Measurements from ENCODE around the gene PLEKHM1.

The PLEKHM1 gene

GRCh38 chr17:45402916-45403315 lies 87.6 kb downstream of the PLEKHM1 start:
- peak overlapping the region in 2 of 11 experiments; percentile 19 to 41; a peak in 2 of 22 replicates for H3K9ac ChIP-seq
- no peaks in the 10 kb centered on the region for H3K9me3 ChIP-seq (replicated peaks in 1 of 11)
- no peaks in the 10 kb centered on the region for H3K27me3 ChIP-seq
- no peak overlapping the region; a peak in 1 of 20 replicates for H3K4me3 ChIP-seq
- H3K27ac ChIP-seq, result 0 out of 22 replicates have a peak overlapping the region, but pooled peaks of 1 of the 11 experiments have one; percentile 18
- H3K4me2 ChIP-seq, result peak overlapping the region in 8 of 11 experiments; percentile 7 to 51 (median 25); a peak in 11 of 22 replicates
- H3K4me1 ChIP-seq, result peaks cover 25 to 59% (median 50%) of the 10 kb centered on the region in 10 experiments
- peaks cover 70 to 85% (median 81%) of the 10 kb centered on the region in 11 experiments for H3K36me3 ChIP-seq
- H4K20me1 ChIP-seq, result peaks cover 9 to 98% (median 50%) of the 10 kb centered on the region in 11 experiments; a peak in 18 of 22 replicates
- TF ChIP-seq Cebpa-rat (IDR thresholded peaks at IDR 0.05), result no peak

GRCh38 chr17:45398800-45399199 lies 91.7 kb downstream of the PLEKHM1 start:
- H3K9me3 ChIP-seq (replicated peaks in 1 of 11), result no peaks in the 10 kb centered on the region
- no peak for TF ChIP-seq Cebpa-rat (IDR thresholded peaks at IDR 0.05)
- peaks cover 12 to 46% (median 40%) of the 10 kb centered on the region in 10 experiments; a peak in 19 of 20 replicates for H3K4me1 ChIP-seq
- no peak overlapping the region for H3K4me3 ChIP-seq
- peaks cover 84 to 100% (median 98%) of the 10 kb centered on the region in 11 experiments for H3K36me3 ChIP-seq
- peaks cover 0 to 98% (median 40%) of the 10 kb centered on the region in 11 experiments; a peak in 17 of 22 replicates for H4K20me1 ChIP-seq
- no peak overlapping the region for H3K27ac ChIP-seq
- H3K27me3 ChIP-seq, result no peaks in the 10 kb centered on the region
- peak overlapping the region in 1 of 11 experiments; percentile 28; a peak in 1 of 22 replicates for H3K9ac ChIP-seq
- H3K4me2 ChIP-seq, result no peak overlapping the region

GRCh38 chr17:45397796-45398195 lies 92.7 kb downstream of the PLEKHM1 start:
- Histone ChIP-seq H3K9ac (no peak overlapping the region), H4K20me1 (peaks cover 0 to 97% (median 37%) of the 10 kb centered on the region in 11 experiments; a peak in 17 of 22 replicates), H3K4me2 (no peak overlapping the region), H3K9me3 (replicated peaks in 1 of 11) (no peaks in the 10 kb centered on the region), H3K4me1 (peaks cover 12 to 42% (median 34%) of the 10 kb centered on the region in 10 experiments; a peak in 19 of 20 replicates), H3K27me3 (no peaks in the 10 kb centered on the region), H3K27ac (no peak overlapping the region), H3K36me3 (peaks cover 74 to 96% (median 93%) of the 10 kb centered on the region in 11 experiments), H3K4me3 (no peak overlapping the region)
- no peak for TF ChIP-seq Cebpa-rat (IDR thresholded peaks at IDR 0.05)

DNA sequence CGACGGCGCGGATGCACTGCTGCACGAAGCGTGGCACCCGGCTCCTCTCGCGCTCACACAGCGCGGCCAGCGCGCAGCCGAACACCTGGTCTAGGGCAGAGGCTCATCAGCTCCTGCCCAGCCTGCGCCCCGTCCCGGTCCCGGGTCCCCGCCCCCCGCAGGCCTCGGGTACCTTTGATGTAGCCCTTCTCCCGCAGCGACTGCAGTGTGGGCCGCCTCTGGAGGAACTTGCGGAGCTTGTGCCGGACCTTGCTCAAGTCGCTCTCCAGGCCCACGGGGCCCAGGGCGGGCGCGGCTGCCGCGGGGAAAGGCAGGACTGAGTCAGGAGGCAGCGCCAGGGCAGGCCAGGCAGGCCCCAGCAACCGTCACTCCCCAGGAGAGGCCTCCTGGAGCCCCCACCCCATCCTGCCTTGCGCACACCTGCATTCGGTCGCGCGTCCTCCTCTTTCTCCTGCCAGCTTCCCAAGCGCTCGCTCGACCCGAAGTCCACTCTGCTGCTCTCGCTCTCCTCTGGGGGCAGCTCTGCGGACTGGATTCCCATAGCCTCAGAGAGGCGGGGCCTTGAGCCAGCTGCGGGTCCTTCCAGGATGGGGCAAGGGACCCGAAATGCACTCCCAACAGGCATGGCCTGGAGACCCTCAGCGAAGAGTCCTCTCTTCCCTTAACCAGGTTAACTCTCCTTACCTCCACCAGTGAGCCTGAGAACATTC lies 93.9 kb downstream of the PLEKHM1 start:
- Histone ChIP-seq H3K9ac (no peak overlapping the region), H3K36me3 (peaks cover 62 to 84% (median 81%) of the 10 kb centered on the region in 11 experiments), H3K4me1 (peaks cover 12 to 42% (median 31%) of the 10 kb centered on the region in 10 experiments; a peak in 19 of 20 replicates), H3K27me3 (no peaks in the 10 kb centered on the region), H3K27ac (no peak overlapping the region), H3K9me3 (replicated peaks in 1 of 11) (no peaks in the 10 kb centered on the region), H4K20me1 (peaks cover 0 to 91% (median 32%) of the 10 kb centered on the region in 11 experiments; a peak in 16 of 22 replicates), H3K4me2 (no peak overlapping the region), H3K4me3 (no peak overlapping the region)
- TF ChIP-seq Cebpa-rat (IDR thresholded peaks at IDR 0.05), result no peak

- Histone ChIP-seq H3K9ac (0 out of 22 replicates have a peak overlapping the region, but pooled peaks of 1 of the 11 experiments have one; percentile 45), H3K4me2 (peak overlapping the region; percentile 22 to 72 (median 55); a peak in 16 of 22 replicates), H3K4me1 (peaks cover 12 to 42% (median 33%) of the 10 kb centered on the region in 10 experiments; a peak in 19 of 20 replicates), H3K4me3 (no peak overlapping the region), H3K27me3 (no peaks in the 10 kb centered on the region), H3K9me3 (replicated peaks in 1 of 11) (no peaks in the 10 kb centered on the region), H3K36me3 (peaks cover 54 to 76% (median 73%) of the 10 kb centered on the region in 11 experiments), H4K20me1 (peaks cover 0 to 87% (median 32%) of the 10 kb centered on the region in 11 experiments; a peak in 16 of 22 replicates), H3K27ac (no peak overlapping the region)
- no peak for TF ChIP-seq Cebpa-rat (IDR thresholded peaks at IDR 0.05)
Observed at GRCh38 chr17:45395569-45396415, 94.7 kb downstream of the PLEKHM1 start.

GRCh38 chr17:45394913-45395568 lies 95.5 kb downstream of the PLEKHM1 start:
- Histone ChIP-seq H3K4me1 (peaks cover 12 to 42% (median 33%) of the 10 kb centered on the region in 10 experiments; a peak in 19 of 20 replicates), H3K27me3 (no peaks in the 10 kb centered on the region), H3K27ac (peak overlapping the region in 6 of 11 experiments; percentile 14 to 62 (median 39); a peak in 9 of 22 replicates), H3K9ac (peak overlapping the region in 8 of 11 experiments; percentile 6 to 45 (median 35); a peak in 10 of 22 replicates), H3K36me3 (peaks cover 46 to 68% (median 65%) of the 10 kb centered on the region in 11 experiments), H4K20me1 (peaks cover 0 to 79% (median 32%) of the 10 kb centered on the region in 11 experiments; a peak in 16 of 22 replicates), H3K4me3 (no peak overlapping the region), H3K4me2 (peak overlapping the region; percentile 22 to 72 (median 55); a peak in 21 of 22 replicates), H3K9me3 (replicated peaks in 1 of 11) (no peaks in the 10 kb centered on the region)
- TF ChIP-seq Cebpa-rat (IDR thresholded peaks at IDR 0.05), result no peak

DNA sequence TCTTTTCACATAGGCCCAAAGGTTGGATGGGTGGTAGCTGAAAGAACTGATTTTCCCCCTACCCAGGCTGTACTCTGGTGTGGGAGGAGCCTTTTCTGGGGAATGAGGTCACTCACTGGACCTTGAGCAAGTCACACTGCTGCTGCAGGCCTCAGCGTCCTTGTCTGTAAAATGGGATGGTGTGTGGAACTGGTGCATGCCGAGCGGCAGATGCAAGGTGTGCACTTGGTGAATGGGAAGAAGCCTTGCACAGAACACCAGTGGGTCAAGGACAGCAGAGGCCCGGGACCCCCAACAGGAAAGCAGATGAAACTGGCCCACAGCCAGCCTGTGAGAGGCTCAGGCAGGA lies 96.0 kb downstream of the PLEKHM1 start:
- Histone ChIP-seq H3K4me3 (no peak overlapping the region), H3K36me3 (peaks cover 41 to 63% (median 60%) of the 10 kb centered on the region in 11 experiments), H3K4me2 (peak overlapping the region; percentile 22 to 72 (median 55); a peak in 20 of 22 replicates), H3K4me1 (peaks cover 12 to 43% (median 33%) of the 10 kb centered on the region in 10 experiments; a peak in 19 of 20 replicates), H4K20me1 (peaks cover 0 to 76% (median 32%) of the 10 kb centered on the region in 11 experiments; a peak in 15 of 22 replicates), H3K9me3 (replicated peaks in 1 of 11) (no peaks in the 10 kb centered on the region), H3K27ac (peak overlapping the region in 6 of 11 experiments; percentile 14 to 62 (median 39); a peak in 9 of 22 replicates), H3K27me3 (no peaks in the 10 kb centered on the region), H3K9ac (peak overlapping the region in 8 of 11 experiments; percentile 6 to 45 (median 35); a peak in 11 of 22 replicates)
- TF ChIP-seq Cebpa-rat (IDR thresholded peaks at IDR 0.05), result no peak

- peaks cover 16 to 47% (median 33%) of the 10 kb centered on the region in 10 experiments; a peak in 19 of 20 replicates for H3K4me1 ChIP-seq
- peaks cover 0 to 71% (median 32%) of the 10 kb centered on the region in 11 experiments; a peak in 15 of 22 replicates for H4K20me1 ChIP-seq
- peak overlapping the region in 2 of 11 experiments; percentile 42 to 62; a peak in 2 of 22 replicates for H3K27ac ChIP-seq
- no peaks in the 10 kb centered on the region for H3K27me3 ChIP-seq
- H3K36me3 ChIP-seq, result peaks cover 38 to 59% (median 56%) of the 10 kb centered on the region in 11 experiments
- no peak overlapping the region for H3K4me3 ChIP-seq
- no peaks in the 10 kb centered on the region for H3K9me3 ChIP-seq (replicated peaks in 1 of 11)
- no peak for TF ChIP-seq Cebpa-rat (IDR thresholded peaks at IDR 0.05)
- H3K9ac ChIP-seq, result peak overlapping the region in 7 of 11 experiments; percentile 4 to 45 (median 33); a peak in 5 of 22 replicates
- H3K4me2 ChIP-seq, result peak overlapping the region in 6 of 11 experiments; percentile 44 to 72 (median 58); a peak in 10 of 22 replicates
Observed at GRCh38 chr17:45394091-45394490, 96.4 kb downstream of the PLEKHM1 start.

All from BLaER1 treated with 17β-estradiol and CSF1 and Interleukin-3, amounts not matched to agents 10 nM and 100 nM (cell line).